Esophagus muscularis mucosa (tissue), 4 donors: Measurements from ENCODE around the gene TAOK2.

Source experiments
- CTCF ChIP-seq, 3 experiments: fragments of 200-600 bp in 2 of 3; fragments of 450-650 bp in 1 of 3; sonication (generic) in 2 of 3; IDR thresholded peaks; one replicate each; pipeline ENCODE4 v1.5.1; 2017 to 2019; ENCODE audit warnings: antibody characterized with exemption in 3 of 3, mild to moderate bottlenecking in 2 of 3, moderate library complexity in 1 of 3
- EP300 ChIP-seq: sonication (generic); formaldehyde crosslinking; IDR thresholded peaks from one replicate; pipeline ENCODE4 v1.6.1; 2017; ENCODE audit warnings: antibody characterized with exemption
- POLR2A ChIP-seq: fragments of 450-650 bp; IDR thresholded peaks from one replicate; pipeline ENCODE4 v1.6.1; 2017; ENCODE audit warnings: antibody characterized with exemption, moderate library complexity, mild to moderate bottlenecking, low read depth

DNA sequence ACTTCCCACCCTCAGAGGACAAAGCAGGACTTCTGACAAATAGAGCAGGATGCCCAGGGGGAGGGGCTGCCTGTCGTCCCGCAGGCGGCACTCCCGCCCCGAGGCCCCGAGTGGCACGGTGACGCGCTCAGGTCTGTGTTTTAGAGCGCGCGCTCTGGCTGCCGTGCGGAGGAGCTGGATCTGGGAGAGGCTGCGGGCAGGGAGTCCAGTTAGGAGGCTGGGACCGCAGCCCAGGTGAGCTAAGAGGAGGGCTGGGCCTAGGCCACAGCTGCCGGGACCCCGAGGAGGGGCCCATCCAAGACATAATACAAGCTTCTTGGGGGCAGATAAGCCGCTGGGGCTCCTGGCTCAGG is 30.7 kb downstream of the TAOK2 start:
- TF ChIP-seq POLR2A (no peak), CTCF (IDR thresholded peaks at IDR 0.05) (no peak), EP300 (no peak)
